HEK293 (cell line): ENCODE measurements around the gene GALNT11.

Experiments used
- ZBTB1 ChIP-seq: fragments of 450-650 bp; formaldehyde crosslinking; IDR thresholded peaks from 2 replicates; pipeline ENCODE4 v1.5.1; 2016; ENCODE audit warnings: missing biosample characterization, missing genetic modification characterization
- ZNF629 ChIP-seq: fragments of 450-650 bp; formaldehyde crosslinking; IDR thresholded peaks from 2 replicates; pipeline ENCODE4 v1.5.1; 2017; ENCODE audit warnings: missing biosample characterization, missing genetic modification characterization
- ZNF791 ChIP-seq: fragments of 450-650 bp; formaldehyde crosslinking; IDR thresholded peaks from 2 replicates; pipeline ENCODE4 v1.5.1; 2016; ENCODE audit warnings: missing biosample characterization, missing genetic modification characterization

DNA sequence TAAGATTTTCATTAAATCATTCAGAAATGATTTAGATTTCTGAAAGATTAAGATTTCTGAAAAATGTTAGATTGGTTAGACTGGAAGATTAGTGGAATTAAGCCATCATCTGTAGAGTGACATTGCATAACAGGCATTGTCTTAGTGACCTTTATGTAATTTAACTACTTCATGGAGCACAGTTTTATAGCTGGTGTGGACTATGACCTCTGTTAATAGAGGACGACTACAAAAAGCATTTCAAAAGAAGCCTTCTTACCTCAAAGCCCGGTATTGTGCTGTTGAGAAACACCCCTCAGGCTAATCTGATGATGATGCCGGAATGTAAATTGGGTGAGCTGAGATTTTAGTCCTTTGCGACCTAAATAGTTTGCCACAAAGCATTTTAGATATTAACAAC, 55.6 kb downstream of the GALNT11 start:
- no peak for TF ChIP-seq ZBTB1 (tag by site-specific recombination)
- no peak for TF ChIP-seq ZNF629 (tag by site-specific recombination)
- TF ChIP-seq ZNF791, result no peak
